HG03457 (cell line): ENCODE measurements around the gene H6PD.

Experiments used
- ATAC-seq: cut with Tn5 transposase; IDR thresholded peaks from one replicate; pipeline ENCODE4 v1.9.1; 2021; ENCODE audit warnings: moderate number of reproducible peaks; ENCODE audit not compliant: unreplicated experiment

H6PD gene

GRCh38 chr1:9314711-9315379 is 80.3 kb downstream of the H6PD start:
- no peak for ATAC-seq

GRCh38 chr1:9315411-9316079 is 81.0 kb downstream of the H6PD start:
- no peak for ATAC-seq

- no peak for ATAC-seq
Observed at GRCh38 chr1:9316080-9316444, 81.5 kb downstream of the H6PD start.

GRCh38 chr1:9316512-9316911 is 81.9 kb downstream of the H6PD start:
- no peak for ATAC-seq

- ATAC-seq, result no peak
Observed at GRCh38 chr1:9317072-9317471, 82.5 kb downstream of the H6PD start.

- no peak for ATAC-seq
Observed at GRCh38 chr1:9317591-9318417, 83.2 kb downstream of the H6PD start.

GRCh38 chr1:9319208-9319788 is 84.7 kb downstream of the H6PD start:
- ATAC-seq, result no peak

GRCh38 chr1:9319789-9320519 is 85.4 kb downstream of the H6PD start:
- no peak for ATAC-seq
